HEK293 (cell line): ENCODE measurements around the gene EPHB3.
A peak's percentile ranks its signal among the peaks of the same experiment; 100 is the strongest.

Experiments
- EGR2 ChIP-seq: fragments of 450-650 bp; formaldehyde crosslinking; IDR thresholded peaks from 2 replicates; pipeline ENCODE4 v1.5.1; 2016; ENCODE audit warnings: low read depth, missing biosample characterization, missing genetic modification characterization
- GLI2 ChIP-seq: fragments of 450-650 bp; formaldehyde crosslinking; IDR thresholded peaks from 2 replicates; pipeline ENCODE4; 2017; ENCODE audit warnings: missing biosample characterization, missing genetic modification characterization, low read depth, borderline replicate concordance
- GLIS2 ChIP-seq: fragments of 450-650 bp; formaldehyde crosslinking; IDR thresholded peaks from 2 replicates; pipeline ENCODE4 v1.5.1; 2016; ENCODE audit warnings: missing biosample characterization, missing genetic modification characterization
- HOXC10 ChIP-seq: sonication (generic); formaldehyde crosslinking; IDR thresholded peaks from 2 replicates; pipeline ENCODE4 v1.8.1; 2023; ENCODE audit warnings: mild to moderate bottlenecking, missing genetic modification reagents
- KLF1 ChIP-seq: fragments of 450-650 bp; formaldehyde crosslinking; IDR thresholded peaks from 2 replicates; pipeline ENCODE4 v1.5.1; 2016; ENCODE audit warnings: missing biosample characterization, missing genetic modification characterization
- KLF9 ChIP-seq: fragments of 450-650 bp; formaldehyde crosslinking; IDR thresholded peaks from 2 replicates; pipeline ENCODE4 v1.5.1; 2016; ENCODE audit warnings: missing biosample characterization, missing genetic modification characterization, low read depth
- PRDM1 ChIP-seq: fragments of 450-650 bp; formaldehyde crosslinking; IDR thresholded peaks from 2 replicates; pipeline ENCODE4; 2016; ENCODE audit warnings: missing biosample characterization, missing genetic modification characterization
- SP2 ChIP-seq: fragments of 450-650 bp; formaldehyde crosslinking; IDR thresholded peaks from 2 replicates; pipeline ENCODE4 v1.5.1; 2016; ENCODE audit warnings: missing biosample characterization, missing genetic modification characterization
- SP3 ChIP-seq: fragments of 450-650 bp; formaldehyde crosslinking; IDR thresholded peaks from 2 replicates; pipeline ENCODE4 v1.5.1; 2016; ENCODE audit warnings: missing biosample characterization, missing genetic modification characterization
- SP7 ChIP-seq: fragments of 450-650 bp; formaldehyde crosslinking; IDR thresholded peaks from 2 replicates; pipeline ENCODE4 v1.5.1; 2016; ENCODE audit warnings: missing biosample characterization, missing genetic modification characterization
- ZBTB20 ChIP-seq: fragments of 450-650 bp; formaldehyde crosslinking; IDR thresholded peaks from 2 replicates; pipeline ENCODE4 v1.5.1; 2016; ENCODE audit warnings: missing biosample characterization, missing genetic modification characterization
- ZBTB48 ChIP-seq: fragments of 450-650 bp; formaldehyde crosslinking; IDR thresholded peaks from 2 replicates; pipeline ENCODE4 v1.5.1; 2016; ENCODE audit warnings: missing biosample characterization, missing genetic modification characterization
- ZEB2 ChIP-seq: fragments of 450-650 bp; formaldehyde crosslinking; IDR thresholded peaks from 2 replicates; pipeline ENCODE4 v1.5.1; 2016; ENCODE audit warnings: missing biosample characterization, missing genetic modification characterization
- ZNF16 ChIP-seq: fragments of 450-650 bp; formaldehyde crosslinking; IDR thresholded peaks from 2 replicates; pipeline ENCODE4 v1.5.1; 2016; ENCODE audit warnings: low read depth, missing biosample characterization, missing genetic modification characterization
- ZNF223 ChIP-seq: fragments of 450-650 bp; formaldehyde crosslinking; IDR thresholded peaks from 2 replicates; pipeline ENCODE4 v1.5.1; 2016; ENCODE audit warnings: missing biosample characterization, missing genetic modification characterization
- ZNF24 ChIP-seq: fragments of 450-650 bp; formaldehyde crosslinking; IDR thresholded peaks from 2 replicates; pipeline ENCODE4 v1.5.1; 2016; ENCODE audit warnings: missing biosample characterization, missing genetic modification characterization
- ZNF292 ChIP-seq: fragments of 450-650 bp; formaldehyde crosslinking; IDR thresholded peaks from 2 replicates; pipeline ENCODE4 v1.5.1; 2016; ENCODE audit warnings: low read depth, missing biosample characterization, missing genetic modification characterization, borderline replicate concordance
- ZNF350 ChIP-seq: fragments of 450-650 bp; formaldehyde crosslinking; IDR thresholded peaks from 2 replicates; pipeline ENCODE4 v1.5.0; 2017; ENCODE audit warnings: missing biosample characterization, mild to moderate bottlenecking, missing genetic modification characterization
- ZNF354C ChIP-seq: fragments of 450-650 bp; formaldehyde crosslinking; IDR thresholded peaks from 2 replicates; pipeline ENCODE4 v1.5.1; 2016; ENCODE audit warnings: missing biosample characterization, missing genetic modification characterization, low read depth, borderline replicate concordance
- ZNF433 ChIP-seq: fragments of 450-650 bp; formaldehyde crosslinking; IDR thresholded peaks from 2 replicates; pipeline ENCODE4 v1.5.1; 2016; ENCODE audit warnings: missing biosample characterization, missing genetic modification characterization, low read depth
- ZNF521 ChIP-seq: fragments of 450-650 bp; formaldehyde crosslinking; IDR thresholded peaks from 2 replicates; pipeline ENCODE4 v1.5.1; 2017; ENCODE audit warnings: missing biosample characterization, mild to moderate bottlenecking, missing genetic modification characterization
- ZNF561 ChIP-seq: fragments of 450-650 bp; IDR thresholded peaks from 2 replicates; pipeline ENCODE4 v1.5.1; 2018; ENCODE audit warnings: missing biosample characterization, missing genetic modification characterization, borderline replicate concordance
- ZNF571 ChIP-seq: fragments of 450-650 bp; formaldehyde crosslinking; IDR thresholded peaks from 2 replicates; pipeline ENCODE4 v1.5.0; 2017; ENCODE audit warnings: missing biosample characterization, missing genetic modification characterization
- ZNF585B ChIP-seq: fragments of 450-650 bp; formaldehyde crosslinking; IDR thresholded peaks from 2 replicates; pipeline ENCODE4 v1.5.1; 2016; ENCODE audit warnings: missing biosample characterization, missing genetic modification characterization
- ZNF629 ChIP-seq: fragments of 450-650 bp; formaldehyde crosslinking; IDR thresholded peaks from 2 replicates; pipeline ENCODE4 v1.5.1; 2017; ENCODE audit warnings: missing biosample characterization, missing genetic modification characterization
- ZNF76 ChIP-seq: fragments of 450-650 bp; formaldehyde crosslinking; IDR thresholded peaks from 2 replicates; pipeline ENCODE4; 2016; ENCODE audit warnings: low read depth, missing biosample characterization, missing genetic modification characterization, borderline replicate concordance
- ZNF777 ChIP-seq: fragments of 450-650 bp; formaldehyde crosslinking; IDR thresholded peaks from 2 replicates; pipeline ENCODE4 v1.5.1; 2017; ENCODE audit warnings: missing biosample characterization, missing genetic modification characterization, borderline replicate concordance
- ZNF792 ChIP-seq: fragments of 450-650 bp; formaldehyde crosslinking; IDR thresholded peaks from 2 replicates; pipeline ENCODE4 v1.5.1; 2016; ENCODE audit warnings: missing biosample characterization, missing genetic modification characterization
- TF ChIP-seq, protein P1 (sequence below): fragments of 450-650 bp; formaldehyde crosslinking; optimal IDR thresholded peaks from 2 replicates; pipeline ENCODE3; 2016; ENCODE audit warnings: missing biosample characterization, mild to moderate bottlenecking, missing genetic modification characterization
- TF ChIP-seq, protein P2 (sequence below): fragments of 450-650 bp; formaldehyde crosslinking; IDR thresholded peaks from 2 replicates; pipeline ENCODE4 v1.5.1; 2016; ENCODE audit warnings: missing biosample characterization, missing genetic modification characterization
- TF ChIP-seq, protein P3 (sequence below): fragments of 450-650 bp; formaldehyde crosslinking; IDR thresholded peaks from 2 replicates; pipeline ENCODE4 v1.5.1; 2016; ENCODE audit warnings: missing biosample characterization, missing genetic modification characterization
- TF ChIP-seq, protein P4 (sequence below): fragments of 450-650 bp; formaldehyde crosslinking; IDR thresholded peaks from 2 replicates; pipeline ENCODE4 v1.5.1; 2016; ENCODE audit warnings: missing biosample characterization, missing genetic modification characterization

The EPHB3 gene

DNA sequence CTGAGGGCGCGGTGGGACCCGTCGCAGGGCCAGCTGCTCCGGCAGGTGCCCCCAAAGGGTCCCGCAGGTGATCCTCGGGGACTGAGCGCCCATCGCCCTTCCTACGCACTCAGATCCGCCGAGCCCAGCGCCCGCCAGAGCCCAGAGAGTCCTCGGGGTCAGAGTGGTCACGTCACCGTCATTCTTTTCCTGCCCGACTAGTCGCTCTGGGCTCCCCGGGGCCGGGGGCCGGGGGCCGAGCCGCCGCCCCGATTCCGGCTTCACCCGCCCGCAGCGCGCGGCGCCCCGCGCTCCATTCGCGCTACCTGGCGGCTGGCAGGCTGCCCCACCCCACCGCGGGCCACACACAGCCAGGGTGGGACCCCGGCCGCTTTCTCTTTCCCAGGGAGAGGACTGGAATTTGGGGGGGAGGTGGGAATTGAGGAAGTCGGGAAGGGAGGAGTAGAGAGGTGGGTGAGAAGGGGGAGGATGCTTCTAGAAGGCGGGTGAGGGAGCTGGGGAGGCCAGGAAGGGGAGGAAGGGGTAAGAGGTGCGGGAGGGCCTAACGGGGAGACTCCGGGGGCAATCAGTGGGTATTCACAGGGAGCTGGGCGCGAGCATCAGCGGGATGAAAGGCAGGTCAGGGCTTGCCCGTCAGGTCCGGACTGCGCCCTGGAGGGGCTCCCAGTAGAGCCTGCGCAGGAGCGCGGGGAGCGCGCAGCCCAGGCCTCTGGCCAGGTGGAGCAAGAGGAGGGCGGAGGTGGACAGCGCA lies 36.1 kb upstream of the EPHB3 start (continued):
- TF ChIP-seq, protein P1, sequence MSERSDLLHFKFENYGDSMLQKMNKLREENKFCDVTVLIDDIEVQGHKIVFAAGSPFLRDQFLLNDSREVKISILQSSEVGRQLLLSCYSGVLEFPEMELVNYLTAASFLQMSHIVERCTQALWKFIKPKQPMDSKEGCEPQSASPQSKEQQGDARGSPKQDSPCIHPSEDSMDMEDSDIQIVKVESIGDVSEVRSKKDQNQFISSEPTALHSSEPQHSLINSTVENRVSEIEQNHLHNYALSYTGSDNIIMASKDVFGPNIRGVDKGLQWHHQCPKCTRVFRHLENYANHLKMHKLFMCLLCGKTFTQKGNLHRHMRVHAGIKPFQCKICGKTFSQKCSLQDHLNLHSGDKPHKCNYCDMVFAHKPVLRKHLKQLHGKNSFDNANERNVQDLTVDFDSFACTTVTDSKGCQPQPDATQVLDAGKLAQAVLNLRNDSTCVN (tag by site-specific recombination), result peak; percentile 79
- TF ChIP-seq ZBTB20 (tag by site-specific recombination), result no peak
- peak; percentile 41; the same call in 1 of the 2 replicates for TF ChIP-seq ZEB2 (tag by site-specific recombination)
- no peak for TF ChIP-seq ZNF292 (tag by site-specific recombination)
- no peak for TF ChIP-seq HOXC10
- TF ChIP-seq ZNF223, result no peak
- TF ChIP-seq ZNF629 (tag by site-specific recombination), result no peak; the same call in 1 of the 2 replicates
- TF ChIP-seq, protein P2, sequence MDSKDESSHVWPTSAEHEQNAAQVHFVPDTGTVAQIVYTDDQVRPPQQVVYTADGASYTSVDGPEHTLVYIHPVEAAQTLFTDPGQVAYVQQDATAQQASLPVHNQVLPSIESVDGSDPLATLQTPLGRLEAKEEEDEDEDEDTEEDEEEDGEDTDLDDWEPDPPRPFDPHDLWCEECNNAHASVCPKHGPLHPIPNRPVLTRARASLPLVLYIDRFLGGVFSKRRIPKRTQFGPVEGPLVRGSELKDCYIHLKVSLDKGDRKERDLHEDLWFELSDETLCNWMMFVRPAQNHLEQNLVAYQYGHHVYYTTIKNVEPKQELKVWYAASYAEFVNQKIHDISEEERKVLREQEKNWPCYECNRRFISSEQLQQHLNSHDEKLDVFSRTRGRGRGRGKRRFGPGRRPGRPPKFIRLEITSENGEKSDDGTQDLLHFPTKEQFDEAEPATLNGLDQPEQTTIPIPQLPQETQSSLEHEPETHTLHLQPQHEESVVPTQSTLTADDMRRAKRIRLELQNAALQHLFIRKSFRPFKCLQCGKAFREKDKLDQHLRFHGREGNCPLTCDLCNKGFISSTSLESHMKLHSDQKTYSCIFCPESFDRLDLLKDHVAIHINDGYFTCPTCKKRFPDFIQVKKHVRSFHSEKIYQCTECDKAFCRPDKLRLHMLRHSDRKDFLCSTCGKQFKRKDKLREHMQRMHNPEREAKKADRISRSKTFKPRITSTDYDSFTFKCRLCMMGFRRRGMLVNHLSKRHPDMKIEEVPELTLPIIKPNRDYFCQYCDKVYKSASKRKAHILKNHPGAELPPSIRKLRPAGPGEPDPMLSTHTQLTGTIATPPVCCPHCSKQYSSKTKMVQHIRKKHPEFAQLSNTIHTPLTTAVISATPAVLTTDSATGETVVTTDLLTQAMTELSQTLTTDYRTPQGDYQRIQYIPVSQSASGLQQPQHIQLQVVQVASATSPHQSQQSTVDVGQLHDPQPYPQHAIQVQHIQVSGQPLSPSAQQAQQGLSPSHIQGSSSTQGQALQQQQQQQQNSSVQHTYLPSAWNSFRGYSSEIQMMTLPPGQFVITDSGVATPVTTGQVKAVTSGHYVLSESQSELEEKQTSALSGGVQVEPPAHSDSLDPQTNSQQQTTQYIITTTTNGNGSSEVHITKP, result peak; percentile 60
- peak; percentile 48 for TF ChIP-seq KLF1
- TF ChIP-seq KLF9 (tag by site-specific recombination), result peak; percentile 18; the same call in 1 of the 2 replicates
- no peak for TF ChIP-seq ZNF24
- TF ChIP-seq GLI2 (tag by site-specific recombination), result no peak
- TF ChIP-seq ZNF585B, result peak; percentile 84
- peak; percentile 44 for TF ChIP-seq ZNF76 (tag by site-specific recombination)
- peak; percentile 92 for TF ChIP-seq GLIS2
- TF ChIP-seq, protein P3, sequence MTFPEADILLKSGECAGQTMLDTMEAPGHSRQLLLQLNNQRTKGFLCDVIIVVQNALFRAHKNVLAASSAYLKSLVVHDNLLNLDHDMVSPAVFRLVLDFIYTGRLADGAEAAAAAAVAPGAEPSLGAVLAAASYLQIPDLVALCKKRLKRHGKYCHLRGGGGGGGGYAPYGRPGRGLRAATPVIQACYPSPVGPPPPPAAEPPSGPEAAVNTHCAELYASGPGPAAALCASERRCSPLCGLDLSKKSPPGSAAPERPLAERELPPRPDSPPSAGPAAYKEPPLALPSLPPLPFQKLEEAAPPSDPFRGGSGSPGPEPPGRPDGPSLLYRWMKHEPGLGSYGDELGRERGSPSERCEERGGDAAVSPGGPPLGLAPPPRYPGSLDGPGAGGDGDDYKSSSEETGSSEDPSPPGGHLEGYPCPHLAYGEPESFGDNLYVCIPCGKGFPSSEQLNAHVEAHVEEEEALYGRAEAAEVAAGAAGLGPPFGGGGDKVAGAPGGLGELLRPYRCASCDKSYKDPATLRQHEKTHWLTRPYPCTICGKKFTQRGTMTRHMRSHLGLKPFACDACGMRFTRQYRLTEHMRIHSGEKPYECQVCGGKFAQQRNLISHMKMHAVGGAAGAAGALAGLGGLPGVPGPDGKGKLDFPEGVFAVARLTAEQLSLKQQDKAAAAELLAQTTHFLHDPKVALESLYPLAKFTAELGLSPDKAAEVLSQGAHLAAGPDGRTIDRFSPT (tag by site-specific recombination), result peak; percentile 83
- TF ChIP-seq ZNF571 (tag by site-specific recombination), result no peak
- TF ChIP-seq ZNF521, result no peak
- peak; percentile 61 for TF ChIP-seq ZBTB48 (tag by site-specific recombination)
- TF ChIP-seq ZNF433 (tag by site-specific recombination), result no peak
- TF ChIP-seq ZNF16 (tag by site-specific recombination), result no peak
- TF ChIP-seq, protein P4, sequence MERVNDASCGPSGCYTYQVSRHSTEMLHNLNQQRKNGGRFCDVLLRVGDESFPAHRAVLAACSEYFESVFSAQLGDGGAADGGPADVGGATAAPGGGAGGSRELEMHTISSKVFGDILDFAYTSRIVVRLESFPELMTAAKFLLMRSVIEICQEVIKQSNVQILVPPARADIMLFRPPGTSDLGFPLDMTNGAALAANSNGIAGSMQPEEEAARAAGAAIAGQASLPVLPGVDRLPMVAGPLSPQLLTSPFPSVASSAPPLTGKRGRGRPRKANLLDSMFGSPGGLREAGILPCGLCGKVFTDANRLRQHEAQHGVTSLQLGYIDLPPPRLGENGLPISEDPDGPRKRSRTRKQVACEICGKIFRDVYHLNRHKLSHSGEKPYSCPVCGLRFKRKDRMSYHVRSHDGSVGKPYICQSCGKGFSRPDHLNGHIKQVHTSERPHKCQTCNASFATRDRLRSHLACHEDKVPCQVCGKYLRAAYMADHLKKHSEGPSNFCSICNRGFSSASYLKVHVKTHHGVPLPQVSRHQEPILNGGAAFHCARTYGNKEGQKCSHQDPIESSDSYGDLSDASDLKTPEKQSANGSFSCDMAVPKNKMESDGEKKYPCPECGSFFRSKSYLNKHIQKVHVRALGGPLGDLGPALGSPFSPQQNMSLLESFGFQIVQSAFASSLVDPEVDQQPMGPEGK (tag by site-specific recombination), result peak; percentile 93
- TF ChIP-seq ZNF561 (tag by site-specific recombination), result no peak
- peak; percentile 53; the same call in 1 of the 2 replicates for TF ChIP-seq SP7 (tag by site-specific recombination)
- TF ChIP-seq ZNF777 (tag by site-specific recombination), result no peak
- TF ChIP-seq PRDM1, result 0 out of 2 replicates have a peak, but pooled peaks have one; percentile 32
- TF ChIP-seq ZNF350, result no peak
- TF ChIP-seq EGR2 (tag by site-specific recombination), result peak; percentile 34; the same call in 1 of the 2 replicates
- TF ChIP-seq ZNF354C (tag by site-specific recombination), result no peak
- TF ChIP-seq ZNF792 (tag by site-specific recombination), result no peak
- TF ChIP-seq SP3, result peak; percentile 58
- TF ChIP-seq SP2, result peak; percentile 53
